Loucy (cell line): ENCODE measurements around the gene BRSK2.

Experiments
- H2AFZ ChIP-seq: fragments of 200-600 bp; sonication (generic); 2 replicates; pipeline ENCODE4 v1.6.0; 2016; ENCODE audit warnings: antibody characterized with exemption, mild to moderate bottlenecking, low read length, moderate library complexity
- H3F3A ChIP-seq: fragments of 200-600 bp; 2 replicates; pipeline ENCODE4 v1.6.0; 2016; ENCODE audit warnings: antibody characterized with exemption, low read depth, mild to moderate bottlenecking
- H3K27me3 ChIP-seq: fragments of 200-600 bp; sonication (generic); 2 replicates; pipeline ENCODE4 v1.6.1; 2014; ENCODE audit warnings: low read length, mild to moderate bottlenecking; ENCODE audit not compliant: insufficient read depth, poor library complexity, severe bottlenecking
- H3K36me3 ChIP-seq: fragments of 200-600 bp; sonication (generic); 2 replicates; pipeline ENCODE4 v1.6.1; 2016; ENCODE audit warnings: low read length; ENCODE audit not compliant: insufficient read depth
- H3K4me1 ChIP-seq: fragments of 200-600 bp; sonication (generic); 2 replicates; pipeline ENCODE4 v1.5.1; 2014; ENCODE audit warnings: low read length, mild to moderate bottlenecking; ENCODE audit not compliant: insufficient read depth, poor library complexity, severe bottlenecking
- H3K4me2 ChIP-seq: fragments of 200-600 bp; sonication (generic); 2 replicates; pipeline ENCODE4 v1.6.0; 2014; ENCODE audit warnings: antibody characterized with exemption, low read length, low read depth, mild to moderate bottlenecking; ENCODE audit not compliant: poor library complexity, severe bottlenecking
- H3K4me3 ChIP-seq: fragments of 200-600 bp; sonication (generic); 2 replicates; pipeline ENCODE4 v1.5.1; 2014; ENCODE audit warnings: low read length, mild to moderate bottlenecking, mixed read lengths; ENCODE audit not compliant: poor library complexity, severe bottlenecking
- H3K79me2 ChIP-seq: fragments of 200-600 bp; sonication (generic); 2 replicates; pipeline ENCODE4 v1.6.1; 2014; ENCODE audit warnings: low read length; ENCODE audit not compliant: insufficient read depth
- H3K9ac ChIP-seq: fragments of 200-600 bp; sonication (generic); 2 replicates; pipeline ENCODE4 v1.6.0; 2014; ENCODE audit warnings: mild to moderate bottlenecking, low read depth, low read length, moderate library complexity; ENCODE audit not compliant: poor library complexity, severe bottlenecking
- H3K9me2 ChIP-seq: fragments of 200-600 bp; sonication (generic); replicated peaks from 2 replicates; pipeline ENCODE4 v1.6.1; 2016; ENCODE audit warnings: low read depth, low read length, mixed read lengths
- H3K9me3 ChIP-seq: fragments of 200-600 bp; sonication (generic); 2 replicates; pipeline ENCODE4 v1.6.1; 2014; ENCODE audit warnings: mild to moderate bottlenecking, antibody characterized with exemption, low read length, low read depth; ENCODE audit not compliant: insufficient read depth
- H4K20me1 ChIP-seq: fragments of 200-600 bp; sonication (generic); 2 replicates; pipeline ENCODE4 v1.6.0; 2014; ENCODE audit warnings: antibody characterized with exemption, low read length, mild to moderate bottlenecking; ENCODE audit not compliant: insufficient read depth, poor library complexity, severe bottlenecking
- EZH2phosphoT487 ChIP-seq: fragments of 200-600 bp; IDR thresholded peaks from 2 replicates; pipeline ENCODE4 v1.6.1; 2018; ENCODE audit warnings: antibody characterized with exemption, mild to moderate bottlenecking, moderate library complexity, borderline replicate concordance
- TF ChIP-seq, protein P1 (sequence below): fragments of 200-600 bp; sonication (generic); conservative IDR thresholded peaks from 2 replicates; pipeline ENCODE4 v1.5.1; 2014; ENCODE audit warnings: mild to moderate bottlenecking, antibody characterized with exemption, low read length

The BRSK2 gene

GRCh38 chr11:1459219-1459575 is 69.5 kb downstream of the BRSK2 start:
- Histone ChIP-seq H2AFZ (no peak overlapping the region), H3F3A (no peaks in the 10 kb centered on the region), H3K9me3 (no peaks in the 10 kb centered on the region), H3K4me3 (no peak overlapping the region), H3K4me2 (no peak overlapping the region), H3K27me3 (no peaks in the 10 kb centered on the region), H4K20me1 (no peaks in the 10 kb centered on the region), H3K36me3 (no peaks in the 10 kb centered on the region), H3K9me2 (no peaks in the 10 kb centered on the region), H3K79me2 (no peaks in the 10 kb centered on the region), H3K9ac (no peak overlapping the region), H3K4me1 (no peaks in the 10 kb centered on the region)
- TF ChIP-seq EZH2phosphoT487, result no peak
- TF ChIP-seq, protein P1, sequence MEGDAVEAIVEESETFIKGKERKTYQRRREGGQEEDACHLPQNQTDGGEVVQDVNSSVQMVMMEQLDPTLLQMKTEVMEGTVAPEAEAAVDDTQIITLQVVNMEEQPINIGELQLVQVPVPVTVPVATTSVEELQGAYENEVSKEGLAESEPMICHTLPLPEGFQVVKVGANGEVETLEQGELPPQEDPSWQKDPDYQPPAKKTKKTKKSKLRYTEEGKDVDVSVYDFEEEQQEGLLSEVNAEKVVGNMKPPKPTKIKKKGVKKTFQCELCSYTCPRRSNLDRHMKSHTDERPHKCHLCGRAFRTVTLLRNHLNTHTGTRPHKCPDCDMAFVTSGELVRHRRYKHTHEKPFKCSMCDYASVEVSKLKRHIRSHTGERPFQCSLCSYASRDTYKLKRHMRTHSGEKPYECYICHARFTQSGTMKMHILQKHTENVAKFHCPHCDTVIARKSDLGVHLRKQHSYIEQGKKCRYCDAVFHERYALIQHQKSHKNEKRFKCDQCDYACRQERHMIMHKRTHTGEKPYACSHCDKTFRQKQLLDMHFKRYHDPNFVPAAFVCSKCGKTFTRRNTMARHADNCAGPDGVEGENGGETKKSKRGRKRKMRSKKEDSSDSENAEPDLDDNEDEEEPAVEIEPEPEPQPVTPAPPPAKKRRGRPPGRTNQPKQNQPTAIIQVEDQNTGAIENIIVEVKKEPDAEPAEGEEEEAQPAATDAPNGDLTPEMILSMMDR, result no peak

DNA sequence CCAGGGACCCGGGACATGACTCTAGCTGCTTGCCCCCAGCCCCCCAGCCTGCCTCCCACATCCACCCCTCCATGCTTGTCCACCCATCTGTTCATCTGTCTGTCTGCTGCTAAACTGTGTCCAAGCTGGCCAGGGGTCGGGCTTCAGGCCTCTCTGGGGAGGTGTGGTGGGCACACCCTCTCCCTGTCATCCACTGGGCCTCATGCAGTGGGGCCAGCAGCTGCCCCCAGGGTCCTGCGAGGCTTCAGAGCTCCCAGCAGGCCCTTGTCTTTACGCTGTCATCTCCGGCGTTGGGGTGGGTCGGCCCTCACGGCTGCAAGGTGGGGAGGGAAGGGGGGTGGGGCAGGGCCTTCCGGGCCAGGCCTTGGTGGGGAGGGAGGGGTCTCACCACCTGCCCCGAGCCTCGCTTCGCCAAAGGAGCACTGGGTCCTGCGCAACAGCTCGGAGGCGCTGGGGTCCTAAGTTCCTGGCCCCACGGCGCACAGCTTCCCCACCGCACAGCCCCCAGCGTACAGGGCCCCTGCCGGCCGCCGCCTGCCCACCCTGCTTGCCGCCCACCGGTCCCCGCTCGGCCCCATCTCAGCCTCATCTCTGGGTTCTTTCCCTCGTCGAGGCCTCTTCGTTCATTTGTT is 70.1 kb downstream of the BRSK2 start:
- TF ChIP-seq EZH2phosphoT487, result no peak
- TF ChIP-seq, protein P1, result no peak
- Histone ChIP-seq H4K20me1 (no peaks in the 10 kb centered on the region), H3K9ac (no peak overlapping the region), H3K4me3 (no peak overlapping the region), H3K27me3 (no peaks in the 10 kb centered on the region), H3K79me2 (no peaks in the 10 kb centered on the region), H2AFZ (no peak overlapping the region), H3K4me2 (no peak overlapping the region), H3K4me1 (no peaks in the 10 kb centered on the region), H3K36me3 (no peaks in the 10 kb centered on the region), H3K9me3 (no peaks in the 10 kb centered on the region), H3K9me2 (no peaks in the 10 kb centered on the region), H3F3A (no peaks in the 10 kb centered on the region)

GRCh38 chr11:1460396-1460985 is 70.8 kb downstream of the BRSK2 start:
- Histone ChIP-seq H3K36me3 (no peaks in the 10 kb centered on the region), H3K9me3 (no peaks in the 10 kb centered on the region), H2AFZ (no peak overlapping the region), H3K4me3 (no peak overlapping the region), H3K9ac (no peak overlapping the region), H3F3A (no peaks in the 10 kb centered on the region), H4K20me1 (no peaks in the 10 kb centered on the region), H3K79me2 (no peaks in the 10 kb centered on the region), H3K27me3 (no peaks in the 10 kb centered on the region), H3K9me2 (no peaks in the 10 kb centered on the region), H3K4me2 (no peak overlapping the region), H3K4me1 (no peaks in the 10 kb centered on the region)
- TF ChIP-seq, protein P1, result no peak
